GM21526 (cell line): ENCODE results near the gene ARVCF.

ENCODE experiments used
- ATAC-seq: cut with Tn5 transposase; IDR thresholded peaks from one replicate; pipeline ENCODE4 v1.9.1; 2021; ENCODE audit warnings: moderate library complexity; ENCODE audit not compliant: unreplicated experiment, low FRiP score

ARVCF gene

DNA sequence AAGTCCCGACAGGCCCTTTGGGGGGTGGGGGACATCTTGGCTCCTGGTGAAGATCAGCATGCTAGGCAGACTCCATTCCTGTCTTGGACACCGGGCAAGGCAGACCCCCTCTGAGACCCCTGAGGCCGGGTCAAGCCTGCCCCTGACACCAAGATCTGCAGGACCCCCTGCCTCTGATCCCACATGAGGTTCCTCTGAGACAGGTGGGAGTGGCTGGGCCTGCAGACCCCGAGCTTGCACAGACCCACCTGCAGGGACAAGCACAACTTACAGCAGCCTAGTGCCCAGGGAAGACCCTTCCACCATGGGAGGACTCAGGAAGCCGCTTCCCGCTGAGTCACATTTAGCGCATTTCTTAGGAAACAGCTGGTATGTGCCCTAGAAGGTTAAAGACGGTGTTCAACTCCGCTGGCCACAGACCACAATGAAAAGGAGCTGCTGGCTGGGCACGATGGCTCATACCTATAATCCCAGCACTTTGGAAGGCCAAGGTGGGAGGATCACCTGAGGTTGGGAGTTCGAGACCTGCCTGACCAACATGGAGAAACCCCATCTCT lies 15.5 kb downstream of the ARVCF start:
- no peak for ATAC-seq

DNA sequence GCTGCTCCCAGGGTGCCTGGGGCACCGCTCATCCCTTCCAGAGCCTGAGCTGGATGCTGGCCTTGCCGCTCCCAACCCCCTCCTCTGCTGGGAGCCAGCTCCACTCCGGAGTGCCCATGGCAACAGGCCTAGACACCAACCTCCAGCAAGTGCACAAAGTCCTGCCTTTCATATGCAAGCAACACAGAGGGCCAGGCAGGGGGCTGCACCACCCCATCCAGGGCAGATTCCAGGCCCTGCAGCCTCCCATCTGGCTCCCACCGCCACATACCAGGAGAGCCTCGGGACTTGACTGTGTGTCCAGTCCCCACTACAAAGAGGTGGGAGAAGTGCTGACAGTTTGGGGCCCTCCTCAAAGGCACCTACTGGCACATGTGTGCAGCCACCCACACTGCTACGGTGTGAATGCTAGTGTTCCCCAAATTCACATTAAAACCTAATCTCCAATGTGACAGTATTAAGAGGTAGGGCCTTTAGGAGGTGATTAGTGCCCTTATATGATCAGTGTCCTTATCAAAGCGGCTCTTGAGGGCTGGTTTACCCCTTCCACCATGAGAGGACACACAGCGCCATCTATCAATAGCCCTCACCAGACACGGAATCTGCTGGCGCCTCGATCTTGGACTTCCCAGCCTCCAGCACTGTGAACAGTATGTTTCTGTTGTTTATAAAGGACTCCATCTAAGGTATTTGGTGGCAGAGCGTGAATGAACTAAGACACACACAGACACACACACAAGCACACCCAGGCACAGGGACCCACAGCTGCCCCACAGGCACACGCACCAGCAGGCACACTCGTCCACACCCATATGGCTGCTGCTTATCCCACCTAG lies 16.2 kb downstream of the ARVCF start:
- ATAC-seq, result no peak

DNA sequence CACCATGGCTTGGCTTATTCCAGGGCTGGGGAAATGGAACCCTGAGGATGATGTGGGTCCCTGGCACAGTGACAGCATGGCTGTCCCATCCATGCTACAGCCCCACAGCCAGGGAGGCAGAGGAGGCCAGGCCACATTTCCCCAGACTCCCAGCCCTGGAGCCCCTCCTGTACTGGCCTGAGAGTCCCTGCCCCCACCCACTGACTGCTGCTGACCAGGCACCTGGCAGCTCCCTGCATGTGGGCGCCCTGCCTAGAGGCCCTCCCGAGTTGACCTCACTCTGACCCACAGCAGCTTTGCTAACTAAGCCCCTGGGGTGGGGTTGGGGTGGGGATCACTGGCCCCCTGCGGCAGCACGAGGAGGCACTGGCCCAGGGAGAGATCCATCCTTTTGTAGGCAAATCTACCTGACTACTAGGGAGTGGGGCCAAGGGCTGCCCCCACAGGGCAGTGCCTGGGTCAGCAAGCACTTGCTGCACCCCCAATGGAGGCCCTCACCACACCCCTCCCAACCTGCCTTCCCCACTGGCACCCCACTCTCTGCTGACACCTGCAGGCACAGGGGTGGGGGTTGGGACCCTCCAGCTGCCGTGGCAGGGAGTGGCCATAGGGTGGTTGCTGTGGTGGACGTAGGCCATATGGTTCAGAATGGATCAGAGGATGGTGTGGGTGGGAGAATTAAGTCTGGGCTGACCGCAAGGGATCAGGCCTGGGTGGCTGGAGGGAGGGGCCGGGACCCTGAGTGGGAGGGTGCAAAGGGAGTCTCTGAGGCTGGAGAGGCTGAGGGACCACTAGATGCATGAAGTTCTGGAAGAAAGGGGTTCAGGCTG lies 17.4 kb downstream of the ARVCF start:
- no peak for ATAC-seq

DNA sequence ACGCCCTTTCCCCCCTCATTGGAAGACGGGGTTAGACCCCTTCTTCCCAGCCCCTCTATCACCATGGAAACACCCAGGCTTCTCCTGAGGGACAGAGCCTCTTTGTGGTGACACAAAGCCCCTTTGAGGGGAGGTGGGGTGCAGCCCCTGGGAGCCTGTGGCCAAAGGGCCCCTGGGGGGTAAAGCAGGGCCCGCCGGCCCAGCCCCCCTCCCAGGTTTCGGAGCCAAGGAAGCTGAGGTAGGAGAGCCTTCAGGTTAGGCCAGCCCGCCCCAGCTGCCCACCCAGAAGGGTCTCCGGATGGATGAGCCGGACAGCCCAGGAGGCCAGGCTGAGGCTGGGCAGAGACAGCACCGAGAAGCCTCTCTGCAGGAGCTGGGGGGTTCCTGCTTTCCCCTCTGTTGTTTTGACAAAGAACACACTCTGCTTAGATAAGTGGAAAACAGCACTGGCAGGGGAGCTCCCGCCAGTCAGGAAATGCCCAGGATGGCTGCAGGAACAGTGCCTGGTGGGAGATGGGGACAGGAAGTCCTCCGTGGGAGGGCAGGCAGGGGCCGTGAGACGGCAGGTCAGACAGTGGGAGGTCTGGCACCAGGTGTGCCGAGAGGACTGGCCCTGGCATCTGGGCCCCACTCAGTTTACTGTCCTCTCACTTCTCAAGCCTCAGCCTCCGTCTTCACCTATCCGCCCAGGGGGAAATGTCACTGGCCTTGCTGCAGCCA lies 18.2 kb downstream of the ARVCF start:
- ATAC-seq, result no peak

DNA sequence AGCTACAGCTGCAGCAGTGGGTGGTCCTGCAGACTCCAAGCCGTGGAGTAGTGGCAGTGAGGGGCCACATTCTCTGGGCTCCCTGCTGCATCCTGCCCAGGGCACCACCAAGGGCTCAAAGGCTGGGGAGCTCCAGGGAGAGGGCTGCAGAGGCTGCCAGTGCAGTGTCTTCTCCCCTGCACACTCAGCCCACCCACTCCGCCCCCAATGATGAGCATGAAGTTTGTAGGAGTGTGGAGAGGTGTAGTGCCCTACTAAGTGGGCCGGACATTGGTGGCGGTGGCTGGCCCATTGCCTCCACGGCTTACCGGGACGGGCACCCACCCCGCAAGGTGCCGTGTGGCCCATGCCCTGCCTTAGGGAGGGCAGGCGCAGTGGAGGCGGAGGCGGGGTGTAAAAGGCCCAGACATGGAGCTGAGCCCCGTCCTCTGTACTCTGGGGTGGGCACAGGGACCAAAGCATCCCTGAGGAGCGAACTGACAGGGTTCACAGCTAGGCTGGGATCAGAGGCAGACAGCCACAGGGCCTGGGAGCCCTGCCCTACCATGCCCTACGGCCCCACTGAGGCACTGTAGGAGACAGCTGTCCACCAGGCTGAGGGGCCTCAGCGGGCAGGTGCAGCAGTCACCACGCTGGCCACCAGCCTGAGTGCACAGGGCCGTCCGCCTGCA lies 18.9 kb downstream of the ARVCF start:
- no peak for ATAC-seq

DNA sequence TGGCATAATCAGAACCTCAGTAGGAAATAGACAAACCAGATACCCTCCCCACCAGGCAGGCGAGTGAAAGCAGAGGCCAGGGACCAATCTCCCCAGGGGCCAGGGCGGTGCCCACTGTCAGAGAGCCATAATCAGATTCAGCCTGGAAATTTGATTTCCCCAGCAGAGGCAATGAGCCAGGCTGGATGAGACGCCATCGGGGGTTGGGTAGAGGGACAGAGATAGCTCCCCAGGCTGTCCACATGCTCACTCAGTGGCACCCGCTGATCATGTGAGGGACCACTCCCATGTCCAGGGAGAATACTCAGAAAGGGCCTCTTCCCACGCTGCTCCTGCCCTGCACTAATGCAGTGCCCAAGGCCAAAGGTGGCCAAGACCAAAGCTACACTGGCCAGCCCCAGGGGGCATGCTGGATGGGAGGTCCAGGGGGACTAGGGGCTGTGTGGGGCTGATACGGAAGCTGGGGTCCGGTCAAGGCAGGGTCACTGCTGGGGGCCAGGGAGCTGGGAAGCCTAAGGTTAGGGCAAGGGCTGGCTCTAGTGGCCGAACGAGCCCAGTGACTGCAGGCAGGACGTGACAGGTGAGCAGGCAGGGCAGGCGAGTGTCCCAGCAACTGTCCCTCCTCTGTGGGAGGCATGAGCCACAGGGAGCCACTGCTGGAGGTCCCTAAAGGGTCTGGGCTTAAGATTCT lies 19.8 kb downstream of the ARVCF start:
- ATAC-seq, result no peak

DNA sequence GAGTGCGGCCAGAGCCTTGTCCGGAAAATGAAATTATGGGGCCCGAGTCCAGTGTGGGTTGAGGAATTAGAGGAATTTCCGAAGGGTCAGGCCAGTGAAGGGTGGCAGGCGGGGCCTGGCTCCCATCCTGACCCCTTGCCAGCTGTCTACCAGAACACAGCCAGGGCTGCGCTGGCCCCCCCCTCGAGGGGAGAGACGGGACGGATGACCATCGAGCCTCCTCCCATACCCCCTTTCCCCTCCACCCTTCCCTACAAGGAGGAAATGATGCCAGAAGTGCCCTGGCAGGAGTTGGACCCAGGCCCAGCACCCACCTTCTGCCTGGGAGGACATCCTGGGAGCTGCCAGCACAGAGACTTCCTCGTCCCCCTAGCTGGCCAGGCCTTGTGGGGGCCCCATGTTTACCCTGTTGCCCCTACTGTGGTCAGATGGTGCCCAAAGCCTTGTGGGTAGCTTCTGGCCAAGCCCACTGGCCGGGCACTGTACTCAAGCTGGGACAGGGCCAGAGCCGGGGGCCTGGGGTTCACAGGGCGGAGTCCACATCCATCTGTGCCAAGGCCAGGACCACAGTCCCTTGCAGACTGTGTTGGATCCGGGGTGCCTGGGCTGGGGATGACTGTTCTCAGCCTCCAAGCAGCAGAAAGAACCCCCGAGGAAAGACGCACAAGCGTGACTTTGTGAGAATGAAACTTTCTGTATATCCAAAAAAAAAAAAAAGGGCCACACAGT lies 20.8 kb downstream of the ARVCF start:
- ATAC-seq, result no peak

DNA sequence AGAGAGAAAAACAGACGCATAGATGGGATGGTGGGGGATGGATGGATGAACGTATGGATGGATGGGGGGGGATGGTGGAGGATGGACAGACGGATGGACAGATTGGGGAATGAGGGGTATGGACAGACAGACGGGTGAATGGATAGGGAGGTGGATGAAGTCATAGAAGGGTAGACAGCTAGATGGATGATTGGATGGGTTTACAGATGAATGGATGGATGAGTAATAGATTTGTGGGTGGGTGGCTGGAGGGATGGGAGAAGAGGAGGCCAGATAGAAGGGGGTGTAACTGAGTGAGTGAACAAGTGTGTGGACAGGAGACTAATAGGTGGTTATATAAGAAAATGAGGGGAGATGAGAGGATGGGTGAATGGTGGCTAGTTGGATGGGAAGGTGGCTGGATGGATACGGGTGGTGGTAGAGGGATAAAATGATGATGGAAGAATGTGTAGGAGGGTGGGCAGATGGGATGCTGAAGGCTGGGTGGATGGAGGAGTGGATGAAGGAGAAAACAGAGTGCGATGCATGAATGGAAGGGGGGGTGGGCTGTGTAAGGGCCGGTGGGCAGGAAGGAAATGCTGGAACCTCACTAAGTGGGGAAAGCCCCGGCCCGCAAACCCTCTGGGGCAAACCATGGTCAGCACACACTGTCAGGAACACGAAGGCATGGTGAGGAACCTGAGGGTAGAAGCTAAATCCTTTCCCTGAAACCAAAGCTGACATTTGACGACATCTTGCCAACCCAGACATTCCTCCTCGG lies 21.6 kb downstream of the ARVCF start:
- no peak for ATAC-seq

DNA sequence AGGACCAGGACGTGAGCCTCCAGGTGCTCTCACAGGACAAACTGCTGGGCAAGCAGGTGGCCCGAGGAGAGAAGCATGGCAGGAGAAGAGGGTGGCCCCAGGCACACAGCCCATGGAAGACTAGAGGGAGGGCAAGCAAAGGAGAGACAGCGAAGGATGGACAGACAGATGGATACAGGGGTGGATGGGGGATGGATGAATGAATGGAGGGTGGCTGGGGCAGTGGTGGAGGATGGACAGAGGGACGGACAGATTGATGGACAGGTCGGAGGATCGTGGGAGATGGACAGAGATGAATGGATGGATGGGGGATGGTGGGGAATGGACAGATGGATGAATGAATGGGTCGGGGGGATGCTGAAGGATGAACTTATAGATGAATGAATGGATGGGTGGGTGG lies 22.7 kb downstream of the ARVCF start:
- no peak for ATAC-seq

DNA sequence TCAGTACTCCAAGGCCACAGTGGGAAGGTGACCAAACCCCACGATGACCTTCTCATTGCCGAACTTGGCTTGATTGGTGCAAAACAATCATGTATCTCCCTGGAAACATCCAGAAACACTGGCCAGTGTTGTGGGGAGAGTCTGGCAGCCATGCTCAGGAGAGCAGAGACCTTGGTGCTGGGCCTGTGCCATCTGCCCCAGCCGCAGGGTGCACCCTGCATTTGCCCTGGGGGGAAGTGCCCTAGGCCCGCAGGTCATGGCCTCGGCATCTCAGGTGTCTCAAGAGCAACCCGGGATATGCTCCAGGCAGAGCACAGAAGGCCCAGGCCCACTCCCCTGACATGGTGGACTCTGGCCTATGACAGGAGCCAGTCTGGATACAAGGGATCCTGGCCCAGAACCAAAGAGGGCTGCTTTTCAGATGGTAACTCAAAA lies 23.7 kb downstream of the ARVCF start:
- no peak for ATAC-seq

DNA sequence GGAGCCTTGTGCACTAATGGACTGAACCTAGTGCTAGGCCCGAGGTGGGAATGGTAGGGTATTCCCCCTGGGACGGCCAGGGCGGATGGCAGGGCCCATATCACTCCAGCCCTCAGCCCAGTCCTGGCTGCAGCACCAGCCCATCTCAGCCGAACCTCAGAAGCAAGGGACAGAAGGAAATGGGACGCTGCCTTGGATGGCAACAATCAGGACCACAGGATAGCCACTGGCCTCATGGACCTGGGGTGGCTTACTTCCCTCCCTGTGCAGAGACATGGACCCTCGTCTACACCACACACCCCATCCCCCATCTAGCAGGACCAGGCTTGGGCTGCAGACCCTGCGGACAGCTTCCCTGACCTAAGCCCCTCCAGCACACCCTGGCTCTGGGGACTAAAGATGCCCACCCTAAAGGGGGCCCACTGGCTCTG lies 24.1 kb downstream of the ARVCF start:
- ATAC-seq, result no peak

DNA sequence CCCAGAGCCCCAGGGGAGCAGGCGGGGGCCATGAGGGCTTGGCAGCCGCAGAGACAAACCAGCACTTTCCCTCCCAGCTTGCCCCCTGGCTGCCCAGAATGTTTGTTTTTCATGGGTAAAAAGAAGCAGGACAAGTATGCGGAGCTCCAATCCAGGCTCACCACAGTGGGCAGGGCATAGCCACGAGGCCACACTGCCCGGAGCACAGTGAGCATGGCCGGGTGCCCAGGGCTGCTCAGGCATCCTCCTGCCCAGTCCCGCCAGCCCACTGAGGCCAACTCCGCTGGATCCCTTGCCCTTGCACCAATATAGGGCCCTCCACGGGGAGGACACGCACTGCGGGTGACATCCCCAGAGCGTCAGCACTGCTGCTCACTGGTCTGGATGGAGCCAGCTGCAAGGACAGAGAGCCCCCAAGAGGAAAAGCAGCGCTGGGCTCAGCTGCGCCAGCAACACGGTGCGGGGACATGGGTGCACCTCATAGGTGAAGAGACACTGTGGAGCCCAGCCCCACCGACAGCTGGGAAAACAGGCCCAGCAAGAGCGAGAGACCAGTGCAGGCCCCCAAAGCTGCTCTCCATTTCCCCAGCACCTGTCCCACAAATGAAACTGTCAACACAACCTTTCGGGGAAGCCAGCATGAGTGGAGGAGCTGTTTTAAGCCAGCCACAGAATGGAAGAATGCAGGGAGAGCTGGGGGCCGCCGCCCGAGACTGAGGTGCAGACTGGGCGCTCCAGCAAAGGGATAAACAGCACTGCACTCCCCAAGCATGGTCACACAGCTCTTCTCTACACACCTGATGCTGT lies 24.8 kb downstream of the ARVCF start:
- ATAC-seq, result no peak

DNA sequence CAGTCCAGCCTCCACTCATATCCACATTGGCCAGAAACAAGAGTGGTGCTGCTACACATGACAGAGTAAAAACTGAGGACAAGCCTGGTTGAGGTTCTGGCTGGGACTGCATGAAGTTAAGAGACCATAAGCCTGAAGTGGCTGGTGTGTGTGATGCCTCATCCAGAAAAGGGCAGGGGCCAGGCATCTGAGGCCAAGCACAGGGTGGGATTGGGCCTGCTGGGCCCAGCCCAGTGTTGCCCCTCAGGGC lies 25.3 kb downstream of the ARVCF start:
- no peak for ATAC-seq

DNA sequence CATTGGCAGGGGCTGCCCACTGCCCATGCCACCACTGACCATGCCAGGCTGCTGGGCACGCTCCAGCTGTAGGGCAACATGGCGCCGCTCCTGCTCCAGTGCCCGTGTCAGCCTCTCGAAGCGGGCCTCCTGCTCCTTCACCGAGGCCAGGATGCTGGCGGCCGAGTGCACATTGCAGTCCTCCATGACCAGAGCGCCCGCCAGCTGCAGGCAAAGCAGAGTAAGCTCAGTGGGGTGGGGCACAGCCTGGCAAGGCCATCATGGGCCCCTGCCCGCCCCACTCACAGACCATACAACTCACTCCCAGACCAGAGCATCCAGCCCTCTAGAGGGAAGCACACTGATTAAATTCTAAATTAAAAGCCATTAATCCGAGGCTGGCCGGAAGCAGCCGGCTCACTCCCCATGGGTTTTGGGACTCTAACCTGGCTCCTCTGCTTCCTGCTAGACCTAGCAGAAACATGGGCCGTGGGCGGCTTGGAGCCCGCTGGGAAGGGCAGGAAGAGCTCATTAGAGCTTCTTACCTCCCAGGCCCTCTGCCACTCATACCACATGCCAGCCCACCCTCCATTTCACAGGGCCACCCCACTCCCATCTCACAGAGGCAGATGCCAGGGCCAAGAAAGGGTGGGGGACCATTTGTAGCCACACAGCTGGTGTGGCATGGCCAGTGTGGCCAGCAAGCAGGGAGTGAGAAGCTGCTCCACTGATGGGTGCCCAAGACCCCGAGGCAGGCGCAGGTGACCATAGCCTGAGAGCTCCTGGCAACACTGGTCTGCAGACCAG lies 25.8 kb downstream of the ARVCF start:
- no peak for ATAC-seq

DNA sequence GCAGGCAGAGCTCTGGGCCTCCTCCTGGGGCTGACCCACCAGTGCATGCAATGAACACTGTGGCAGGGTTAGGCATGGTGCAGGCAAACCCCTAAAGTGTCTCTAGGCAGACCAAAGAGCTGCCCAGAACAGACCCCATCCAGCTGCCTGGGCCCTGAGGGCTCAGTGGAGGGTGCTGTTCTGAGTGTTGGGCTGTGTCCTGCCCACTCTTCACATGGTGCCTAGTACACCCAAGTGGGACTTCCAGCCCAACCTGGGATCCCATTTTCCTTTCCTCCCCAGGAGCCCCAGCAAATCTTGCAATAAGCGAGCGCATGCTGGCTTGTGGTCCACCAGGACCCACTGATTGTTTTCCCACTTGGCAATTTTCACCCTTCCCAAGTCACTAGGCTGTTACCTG lies 26.4 kb downstream of the ARVCF start:
- no peak for ATAC-seq

DNA sequence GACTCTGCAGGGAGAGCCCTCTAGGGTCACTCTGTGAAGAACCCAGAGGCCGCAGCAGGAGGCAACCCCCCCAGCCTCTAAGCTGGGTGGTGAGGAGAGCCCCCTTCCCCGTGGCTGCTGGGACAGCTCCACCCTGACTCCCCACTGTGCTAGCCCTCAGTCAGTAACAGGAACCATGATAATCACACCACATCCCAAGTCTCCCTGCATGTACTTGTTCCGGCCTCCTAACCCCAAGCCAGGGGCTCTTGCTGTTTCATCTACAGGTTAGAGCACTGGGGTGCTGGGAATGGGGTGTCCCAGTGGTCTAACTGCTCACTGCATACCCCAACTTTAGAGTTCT lies 26.9 kb downstream of the ARVCF start:
- no peak for ATAC-seq
